ENCODE data around the gene C3orf85.

DNA sequence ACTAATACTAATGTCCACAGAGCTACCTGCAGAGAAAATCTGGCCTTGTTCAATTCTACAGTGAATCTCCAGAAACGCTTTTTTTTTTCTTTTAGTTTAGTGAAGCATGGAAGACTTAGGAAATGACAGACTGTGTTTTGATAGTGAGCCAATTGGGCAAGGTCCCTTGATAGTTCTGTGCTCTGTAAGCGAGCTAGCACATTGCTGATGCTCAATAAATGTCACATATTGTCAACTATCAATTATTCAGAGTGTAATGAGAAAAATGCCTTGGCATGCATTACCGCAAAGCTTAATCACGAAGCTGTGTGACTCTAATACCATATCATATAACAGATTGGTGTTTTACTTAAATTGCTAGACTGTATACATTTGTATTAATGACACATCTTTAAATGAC, 5.2 kb upstream of the C3orf85 start:
- no peak for TF ChIP-seq POLR2AphosphoS5 (IDR thresholded peaks at IDR 0.05; ENCODE audit: low read depth)
- TF ChIP-seq, protein P1, sequence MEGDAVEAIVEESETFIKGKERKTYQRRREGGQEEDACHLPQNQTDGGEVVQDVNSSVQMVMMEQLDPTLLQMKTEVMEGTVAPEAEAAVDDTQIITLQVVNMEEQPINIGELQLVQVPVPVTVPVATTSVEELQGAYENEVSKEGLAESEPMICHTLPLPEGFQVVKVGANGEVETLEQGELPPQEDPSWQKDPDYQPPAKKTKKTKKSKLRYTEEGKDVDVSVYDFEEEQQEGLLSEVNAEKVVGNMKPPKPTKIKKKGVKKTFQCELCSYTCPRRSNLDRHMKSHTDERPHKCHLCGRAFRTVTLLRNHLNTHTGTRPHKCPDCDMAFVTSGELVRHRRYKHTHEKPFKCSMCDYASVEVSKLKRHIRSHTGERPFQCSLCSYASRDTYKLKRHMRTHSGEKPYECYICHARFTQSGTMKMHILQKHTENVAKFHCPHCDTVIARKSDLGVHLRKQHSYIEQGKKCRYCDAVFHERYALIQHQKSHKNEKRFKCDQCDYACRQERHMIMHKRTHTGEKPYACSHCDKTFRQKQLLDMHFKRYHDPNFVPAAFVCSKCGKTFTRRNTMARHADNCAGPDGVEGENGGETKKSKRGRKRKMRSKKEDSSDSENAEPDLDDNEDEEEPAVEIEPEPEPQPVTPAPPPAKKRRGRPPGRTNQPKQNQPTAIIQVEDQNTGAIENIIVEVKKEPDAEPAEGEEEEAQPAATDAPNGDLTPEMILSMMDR (IDR thresholded peaks at IDR 0.05; ENCODE audit: insufficient read depth, low read length), result no peak
- TF ChIP-seq SPI1 (IDR thresholded peaks at IDR 0.05; ENCODE audit: borderline replicate concordance, low read depth), result no peak
- TF ChIP-seq GABPA (IDR thresholded peaks at IDR 0.05; ENCODE audit: low read depth), result no peak
- TF ChIP-seq, protein P2, sequence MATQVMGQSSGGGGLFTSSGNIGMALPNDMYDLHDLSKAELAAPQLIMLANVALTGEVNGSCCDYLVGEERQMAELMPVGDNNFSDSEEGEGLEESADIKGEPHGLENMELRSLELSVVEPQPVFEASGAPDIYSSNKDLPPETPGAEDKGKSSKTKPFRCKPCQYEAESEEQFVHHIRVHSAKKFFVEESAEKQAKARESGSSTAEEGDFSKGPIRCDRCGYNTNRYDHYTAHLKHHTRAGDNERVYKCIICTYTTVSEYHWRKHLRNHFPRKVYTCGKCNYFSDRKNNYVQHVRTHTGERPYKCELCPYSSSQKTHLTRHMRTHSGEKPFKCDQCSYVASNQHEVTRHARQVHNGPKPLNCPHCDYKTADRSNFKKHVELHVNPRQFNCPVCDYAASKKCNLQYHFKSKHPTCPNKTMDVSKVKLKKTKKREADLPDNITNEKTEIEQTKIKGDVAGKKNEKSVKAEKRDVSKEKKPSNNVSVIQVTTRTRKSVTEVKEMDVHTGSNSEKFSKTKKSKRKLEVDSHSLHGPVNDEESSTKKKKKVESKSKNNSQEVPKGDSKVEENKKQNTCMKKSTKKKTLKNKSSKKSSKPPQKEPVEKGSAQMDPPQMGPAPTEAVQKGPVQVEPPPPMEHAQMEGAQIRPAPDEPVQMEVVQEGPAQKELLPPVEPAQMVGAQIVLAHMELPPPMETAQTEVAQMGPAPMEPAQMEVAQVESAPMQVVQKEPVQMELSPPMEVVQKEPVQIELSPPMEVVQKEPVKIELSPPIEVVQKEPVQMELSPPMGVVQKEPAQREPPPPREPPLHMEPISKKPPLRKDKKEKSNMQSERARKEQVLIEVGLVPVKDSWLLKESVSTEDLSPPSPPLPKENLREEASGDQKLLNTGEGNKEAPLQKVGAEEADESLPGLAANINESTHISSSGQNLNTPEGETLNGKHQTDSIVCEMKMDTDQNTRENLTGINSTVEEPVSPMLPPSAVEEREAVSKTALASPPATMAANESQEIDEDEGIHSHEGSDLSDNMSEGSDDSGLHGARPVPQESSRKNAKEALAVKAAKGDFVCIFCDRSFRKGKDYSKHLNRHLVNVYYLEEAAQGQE (IDR thresholded peaks at IDR 0.05; ENCODE audit: insufficient replicate concordance, low read depth), result no peak
